Activated naive CD8-positive, alpha-beta T cell treated with anti-CD3 and anti-CD28 coated beads for 36 hours (primary cell): ENCODE measurements around the gene GOLPH3L. TPM values are rescaled to one million over a fixed set of nuclear protein-coding genes. Genes with fewer than 3 reads are reported as not detected.
A peak's percentile ranks its signal among the peaks of the same experiment; 100 is the strongest.
"Not testable (repeated sequence)": the region's sequence is repeated elsewhere in the genome, so short reads cannot be mapped to it uniquely, and the experiment has no call there.

Source experiments
- DNase-seq: peaks from one replicate; pipeline ENCODE4 v3.0.0; 2021
- H3K27ac Mint-ChIP-seq: one replicate; pipeline ENCODE4 v1.8.0; 2022; ENCODE audit warnings: mild to moderate bottlenecking, moderate library complexity, mixed read lengths
- H3K27me3 Mint-ChIP-seq: one replicate; pipeline ENCODE4 v1.8.0; 2022; ENCODE audit warnings: mild to moderate bottlenecking, mixed read lengths
- H3K36me3 Mint-ChIP-seq: one replicate; pipeline ENCODE4 v1.8.0; 2021; ENCODE audit warnings: mild to moderate bottlenecking, mixed read lengths
- H3K4me1 Mint-ChIP-seq: one replicate; pipeline ENCODE4 v1.8.0; 2021; ENCODE audit warnings: mixed read lengths
- H3K4me3 Mint-ChIP-seq: one replicate; pipeline ENCODE4 v1.8.0; 2022; ENCODE audit warnings: mild to moderate bottlenecking, moderate library complexity, mixed read lengths
- H3K9me3 Mint-ChIP-seq: one replicate; pipeline ENCODE4 v1.8.0; 2022; ENCODE audit warnings: mixed read lengths
- total RNA-seq, 2 experiments: library from RNA; stranded (reverse); gene quantifications; one replicate each; pipeline ENCODE4 v1.2.3, GENCODE V29; 2021

Gene GOLPH3L
- total RNA-seq, 2 experiments from 2014 or later, result 15.2 to 15.8 TPM

DNA sequence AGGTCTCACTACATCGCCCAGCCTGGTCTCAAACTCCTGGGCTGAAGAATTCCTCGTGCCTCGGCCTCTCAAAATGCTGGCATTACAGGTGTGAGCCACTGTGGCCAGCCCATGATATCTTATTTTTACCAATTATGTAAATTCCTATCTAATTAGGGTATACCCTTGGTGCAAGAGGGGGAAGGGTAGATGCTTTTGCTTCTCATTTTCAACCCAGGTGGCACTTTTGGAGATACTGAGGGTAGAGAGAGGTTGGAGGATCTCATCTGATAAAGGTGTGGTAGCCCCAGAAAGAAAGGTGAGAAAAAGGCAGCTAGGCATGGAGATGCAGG lies 85.0 kb downstream of the GOLPH3L start:
- Mint-ChIP-seq H3K4me1 (peaks cover 54% of the 10 kb centered on the region), H3K4me3 (peak overlapping the region; percentile 14), H3K9me3 (no peaks in the 10 kb centered on the region), H3K27ac (peak overlapping the region; percentile 84), H3K36me3 (peaks cover 47% of the 10 kb centered on the region), H3K27me3 (no peaks in the 10 kb centered on the region)
- no peak for DNase-seq

GRCh38 chr1:150610576-150610975 lies 86.4 kb downstream of the GOLPH3L start:
- H3K36me3 Mint-ChIP-seq, result peaks cover 35% of the 10 kb centered on the region
- peaks cover 40% of the 10 kb centered on the region for H3K4me1 Mint-ChIP-seq
- no peak for DNase-seq
- no peaks in the 10 kb centered on the region for H3K9me3 Mint-ChIP-seq
- H3K27ac Mint-ChIP-seq, result peak overlapping the region; percentile 20
- no peak overlapping the region for H3K4me3 Mint-ChIP-seq
- H3K27me3 Mint-ChIP-seq, result no peaks in the 10 kb centered on the region

DNA sequence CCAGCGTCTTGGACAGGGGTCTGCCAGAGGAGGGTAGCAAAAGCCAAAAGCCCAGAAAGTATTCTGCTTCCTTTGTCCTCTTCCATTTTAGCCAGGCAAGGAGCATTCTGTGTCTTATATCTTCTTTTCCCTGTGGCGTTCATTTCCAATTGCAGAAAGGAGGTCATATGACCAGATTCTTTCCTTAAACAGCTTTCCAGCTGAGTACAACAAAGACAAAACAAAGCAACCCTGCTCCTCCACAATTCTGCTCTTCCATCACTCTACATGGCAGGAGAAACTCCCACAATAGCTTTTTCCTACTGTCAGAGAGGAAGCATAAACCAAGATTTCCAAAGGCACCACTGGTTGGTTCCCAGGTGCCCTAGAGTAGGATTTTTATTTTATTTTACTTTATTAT lies 87.2 kb downstream of the GOLPH3L start:
- Mint-ChIP-seq H3K27me3 (no peaks in the 10 kb centered on the region), H3K4me3 (no peak overlapping the region), H3K4me1 (peaks cover 35% of the 10 kb centered on the region)

DNA sequence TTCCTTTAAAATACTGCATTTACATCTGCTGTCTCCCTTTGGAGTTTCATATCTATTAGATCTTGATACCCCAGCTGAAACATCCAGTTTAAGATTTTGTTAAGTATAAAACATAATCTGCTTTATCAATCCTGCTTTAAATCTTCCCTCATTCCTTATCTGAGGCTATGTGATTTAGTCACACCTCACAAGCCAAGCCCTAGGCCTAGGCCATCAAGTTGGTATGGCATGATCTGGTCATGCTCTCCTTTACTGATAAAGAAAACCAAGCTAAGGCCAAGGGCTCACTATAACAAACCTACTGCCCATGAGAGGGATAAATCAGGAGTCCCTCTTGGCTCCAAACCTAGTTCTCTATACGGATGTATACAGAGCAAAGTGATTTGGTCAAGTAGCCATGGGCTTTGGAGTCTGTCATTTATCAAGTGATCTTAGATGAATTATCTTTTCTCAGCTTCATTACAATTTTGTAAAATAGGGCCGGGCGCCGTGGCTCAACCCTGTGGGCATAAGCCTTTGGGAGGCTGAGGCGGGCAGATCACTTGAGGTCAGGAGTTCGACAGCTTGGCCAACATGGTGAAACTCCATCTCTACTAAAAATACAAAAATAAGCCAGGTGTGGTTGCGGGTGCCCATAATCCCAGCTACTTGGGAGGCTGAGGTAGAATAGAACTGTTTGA lies 90.4 kb downstream of the GOLPH3L start:
- Mint-ChIP-seq H3K27ac (no peak overlapping the region), H3K27me3 (no peaks in the 10 kb centered on the region), H3K4me3 (no peak overlapping the region), H3K4me1 (peaks cover 20% of the 10 kb centered on the region), H3K9me3 (no peaks in the 10 kb centered on the region), H3K36me3 (peaks cover 7% of the 10 kb centered on the region)
- no peak for DNase-seq

More for the DNA sequence above, 87.2 kb downstream of the GOLPH3L start:
- Mint-ChIP-seq H3K9me3 (no peaks in the 10 kb centered on the region), H3K36me3 (peaks cover 29% of the 10 kb centered on the region), H3K27ac (no peak overlapping the region)
- no peak for DNase-seq

- H3K36me3 Mint-ChIP-seq, H3K4me3 Mint-ChIP-seq, H3K9me3 Mint-ChIP-seq, DNase-seq, H3K27me3 Mint-ChIP-seq, H3K27ac Mint-ChIP-seq: not testable (repeated sequence)
- peaks cover 13% of the 10 kb centered on the region for H3K4me1 Mint-ChIP-seq
Observed at GRCh38 chr1:150605451-150605731, 91.6 kb downstream of the GOLPH3L start.

DNA sequence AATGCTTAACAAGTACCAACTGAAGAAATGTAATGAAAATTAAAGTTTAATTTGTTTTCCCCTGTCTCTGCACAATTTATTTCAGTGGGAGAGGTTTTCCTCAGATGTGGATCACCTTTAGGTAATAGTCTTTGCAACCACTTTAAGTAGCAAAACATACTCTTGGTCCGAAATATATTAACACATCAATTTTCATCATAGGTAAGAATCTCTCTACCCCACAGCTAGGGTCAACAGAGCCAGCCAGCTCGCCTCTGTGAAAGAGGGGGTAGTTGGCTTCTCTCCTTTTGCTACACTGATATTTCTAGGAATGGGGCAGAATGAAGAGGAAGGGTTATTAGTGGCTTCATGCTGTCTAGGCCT lies 92.7 kb downstream of the GOLPH3L start:
- Mint-ChIP-seq H3K4me3 (no peak overlapping the region), H3K27me3 (no peaks in the 10 kb centered on the region), H3K4me1 (peaks cover 13% of the 10 kb centered on the region), H3K36me3 (peaks cover 3% of the 10 kb centered on the region), H3K9me3 (no peaks in the 10 kb centered on the region), H3K27ac (peak overlapping the region; percentile 80)
- DNase-seq, result no peak

DNA sequence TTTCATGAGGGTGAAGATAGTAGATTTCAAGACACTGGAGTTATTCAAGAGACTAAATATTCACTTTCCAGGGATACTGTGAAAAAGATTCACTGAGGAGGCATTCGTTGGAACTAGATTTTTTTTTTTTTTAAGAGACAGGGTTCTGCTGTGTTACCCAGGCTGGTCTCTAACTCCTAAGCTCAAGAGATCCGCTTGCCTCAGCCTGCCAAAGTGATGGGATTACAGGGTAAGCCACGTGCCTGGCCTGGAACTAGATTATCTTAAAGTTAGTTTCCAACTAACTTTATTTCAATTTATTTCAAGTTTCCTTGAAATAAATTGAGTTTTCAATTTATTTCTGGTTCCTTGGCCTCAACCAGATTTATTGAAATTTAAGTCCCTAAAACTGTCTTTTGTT lies 93.2 kb downstream of the GOLPH3L start:
- Mint-ChIP-seq H3K4me3 (no peak overlapping the region), H3K4me1 (peaks cover 13% of the 10 kb centered on the region), H3K27ac (peak overlapping the region; percentile 68), H3K27me3 (no peaks in the 10 kb centered on the region), H3K36me3 (peaks cover 2% of the 10 kb centered on the region), H3K9me3 (no peaks in the 10 kb centered on the region)
- no peak for DNase-seq

DNA sequence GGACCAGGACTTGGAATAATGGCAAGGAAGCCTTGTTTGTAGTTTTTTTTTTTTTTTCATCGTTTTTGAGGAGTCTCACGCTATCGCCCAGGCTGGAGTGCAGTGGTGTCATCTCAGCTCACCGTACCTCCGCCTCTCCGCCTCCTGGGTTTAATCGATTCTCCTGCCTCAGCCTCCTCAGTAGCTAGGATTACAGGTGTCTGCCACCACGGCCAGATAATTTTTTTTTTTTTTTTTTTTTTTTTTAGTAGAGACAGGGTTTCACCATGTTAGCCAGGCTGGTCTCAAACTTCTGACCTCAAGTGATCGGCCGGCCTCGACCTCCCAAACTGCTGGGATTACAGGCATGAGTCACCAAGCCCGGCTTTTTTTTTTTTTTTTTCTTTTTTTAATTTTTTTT lies 94.6 kb downstream of the GOLPH3L start:
- H3K4me1 Mint-ChIP-seq, result peaks cover 13% of the 10 kb centered on the region
- H3K9me3 Mint-ChIP-seq, H3K27ac Mint-ChIP-seq, H3K4me3 Mint-ChIP-seq, DNase-seq, H3K27me3 Mint-ChIP-seq, H3K36me3 Mint-ChIP-seq: not testable (repeated sequence)

- peaks cover 13% of the 10 kb centered on the region for H3K4me1 Mint-ChIP-seq
- H3K27me3 Mint-ChIP-seq, result no peaks in the 10 kb centered on the region
- no peak overlapping the region for H3K4me3 Mint-ChIP-seq
- no peak for DNase-seq
- no peak overlapping the region for H3K27ac Mint-ChIP-seq
- H3K9me3 Mint-ChIP-seq, result no peaks in the 10 kb centered on the region
- peaks cover 2% of the 10 kb centered on the region for H3K36me3 Mint-ChIP-seq
Observed at GRCh38 chr1:150601540-150601939, 95.4 kb downstream of the GOLPH3L start.

GRCh38 chr1:150598346-150598745 lies 98.6 kb downstream of the GOLPH3L start:
- not testable (repeated sequence) for DNase-seq, H3K27ac Mint-ChIP-seq, H3K4me3 Mint-ChIP-seq, H3K4me1 Mint-ChIP-seq, H3K36me3 Mint-ChIP-seq, H3K27me3 Mint-ChIP-seq, H3K9me3 Mint-ChIP-seq

- H3K27me3 Mint-ChIP-seq, result no peaks in the 10 kb centered on the region
- H3K9me3 Mint-ChIP-seq, result no peaks in the 10 kb centered on the region
- no peak overlapping the region for H3K4me3 Mint-ChIP-seq
- H3K27ac Mint-ChIP-seq, result no peak overlapping the region
- peaks cover 2% of the 10 kb centered on the region for H3K36me3 Mint-ChIP-seq
- DNase-seq, result no peak
- H3K4me1 Mint-ChIP-seq, result peaks cover 3% of the 10 kb centered on the region
Observed at GRCh38 chr1:150596976-150597375, 100.0 kb downstream of the GOLPH3L start.

Other genes starting within 250 kb of the GOLPH3L start
- gene TARS2, start 209.7 kb downstream of the GOLPH3L start, total RNA-seq, result 10 to 100 TPM; 44.8 to 46.2 TPM
- gene ECM1, start 189.0 kb downstream of the GOLPH3L start, total RNA-seq, result under 1 TPM; 0.88 to 0.99 TPM
- gene FALEC, start 181.4 kb downstream of the GOLPH3L start, total RNA-seq, result not detected
- gene ADAMTSL4, start 147.7 kb downstream of the GOLPH3L start, total RNA-seq, result under 1 TPM; 0.06 to 0.10 TPM
- gene MCL1, start 117.5 kb downstream of the GOLPH3L start, total RNA-seq, result 100 to 1,000 TPM; 209 to 217 TPM
- 100 to 1,000 TPM; 195 to 214 TPM for gene ENSA, start 67.5 kb downstream of the GOLPH3L start, total RNA-seq
- gene HORMAD1, start 23.7 kb upstream of the GOLPH3L start, total RNA-seq, result not detected
- gene CTSS, start 68.6 kb upstream of the GOLPH3L start, total RNA-seq, result 10 to 100 TPM; 38.5 to 38.9 TPM
- gene CTSK, start 111.1 kb upstream of the GOLPH3L start, total RNA-seq, result 1 to 10 TPM; 2.4 to 2.6 TPM
- 10 to 100 TPM; 38.5 to 39.2 TPM for gene ARNT, start 179.4 kb upstream of the GOLPH3L start, total RNA-seq
- gene CTXND2, start 190.0 kb upstream of the GOLPH3L start, total RNA-seq, result not detected
- gene SETDB1, start 229.2 kb upstream of the GOLPH3L start, total RNA-seq, result 10 to 100 TPM; 40.4 to 51.1 TPM